Measurements from ENCODE around the gene CALCOCO1.

Gene CALCOCO1

DNA sequence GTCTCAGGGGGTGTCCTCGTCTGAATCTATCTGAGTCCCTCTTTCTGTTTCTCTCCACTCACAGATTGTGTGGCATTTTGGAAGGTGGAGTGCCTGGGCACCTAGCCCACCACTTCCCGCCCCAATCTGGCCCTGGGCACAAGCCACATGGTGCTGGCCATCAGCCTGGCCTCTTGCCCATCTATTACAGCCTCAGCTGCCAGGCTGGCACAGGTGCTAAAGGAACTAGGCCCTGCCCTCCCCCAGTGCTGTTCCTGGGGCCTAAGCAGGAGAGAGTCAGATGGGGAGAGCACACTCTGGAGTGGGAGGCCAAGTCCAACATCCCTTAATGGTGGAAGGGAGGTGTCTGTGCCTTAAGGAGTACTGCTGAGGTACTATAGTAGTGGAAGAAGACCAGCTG lies 8.3 kb upstream of the CALCOCO1 start:
- no peaks in the 10 kb centered on the region for H3K9me3 Mint-ChIP-seq
- DNase-seq = no peak
- no peaks in the 10 kb centered on the region for H3K36me3 Mint-ChIP-seq (ENCODE audit: low read depth)
- TF ChIP-seq CTCF (IDR thresholded peaks at IDR 0.05) = no peak
- H3K4me1 Mint-ChIP-seq = peaks cover 42% of the 10 kb centered on the region
- no peaks in the 10 kb centered on the region for H3K27me3 Mint-ChIP-seq (ENCODE audit: low read depth, poor library complexity)
- H3K4me3 Mint-ChIP-seq = no peak overlapping the region
- no peak overlapping the region for H3K27ac Mint-ChIP-seq

DNA sequence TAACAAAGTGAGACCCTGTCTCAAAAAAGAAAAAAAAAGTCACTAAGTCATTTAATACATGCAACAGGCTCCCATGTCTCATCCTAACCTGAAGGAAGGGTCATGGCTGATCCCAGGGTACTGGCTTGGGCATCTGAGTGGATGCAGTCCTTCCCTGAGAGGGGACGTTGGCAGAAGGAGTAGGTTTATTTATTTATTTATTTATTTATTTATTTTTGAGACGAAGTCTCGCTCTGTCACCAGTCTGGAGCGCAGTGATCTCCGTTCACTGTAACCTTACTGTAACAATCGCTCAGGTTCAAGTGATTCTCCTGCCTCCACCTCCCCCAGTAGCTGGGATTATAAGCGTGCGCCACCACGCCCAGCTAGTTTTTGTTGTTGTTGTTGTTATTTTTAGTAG lies 7.2 kb upstream of the CALCOCO1 start:
- TF ChIP-seq CTCF (IDR thresholded peaks at IDR 0.05) = no peak
- no peaks in the 10 kb centered on the region for H3K9me3 Mint-ChIP-seq
- DNase-seq = no peak
- H3K36me3 Mint-ChIP-seq (ENCODE audit: low read depth) = no peaks in the 10 kb centered on the region
- peaks cover 38% of the 10 kb centered on the region for H3K4me1 Mint-ChIP-seq
- peaks cover 8% of the 10 kb centered on the region for H3K27me3 Mint-ChIP-seq (ENCODE audit: low read depth, poor library complexity)
- no peak overlapping the region for H3K4me3 Mint-ChIP-seq
- no peak overlapping the region for H3K27ac Mint-ChIP-seq

- TF ChIP-seq CTCF (IDR thresholded peaks at IDR 0.05) = no peak
Observed at GRCh38 chr12:53733807-53734200, 6.6 kb upstream of the CALCOCO1 start.

GRCh38 chr12:53733051-53733806 lies 6.0 kb upstream of the CALCOCO1 start:
- no peak for DNase-seq
- Mint-ChIP-seq H3K4me1 (peaks cover 33% of the 10 kb centered on the region), H3K27me3 (ENCODE audit: low read depth, poor library complexity) (peaks cover 11% of the 10 kb centered on the region), H3K4me3 (no peak overlapping the region), H3K36me3 (ENCODE audit: low read depth) (no peaks in the 10 kb centered on the region), H3K9me3 (no peaks in the 10 kb centered on the region), H3K27ac (no peak overlapping the region)
- no peak for TF ChIP-seq CTCF (IDR thresholded peaks at IDR 0.05)

More at GRCh38 chr12:53733807-53734200, 6.6 kb upstream of the CALCOCO1 start:
- peaks cover 11% of the 10 kb centered on the region for H3K27me3 Mint-ChIP-seq (ENCODE audit: low read depth, poor library complexity)
- H3K36me3 Mint-ChIP-seq (ENCODE audit: low read depth) = no peaks in the 10 kb centered on the region
- DNase-seq = no peak
- peaks cover 32% of the 10 kb centered on the region for H3K4me1 Mint-ChIP-seq
- no peaks in the 10 kb centered on the region for H3K9me3 Mint-ChIP-seq
- H3K4me3 Mint-ChIP-seq = no peak overlapping the region
- H3K27ac Mint-ChIP-seq = no peak overlapping the region

GRCh38 chr12:53729644-53730043 lies 2.4 kb upstream of the CALCOCO1 start:
- Mint-ChIP-seq H3K9me3 (no peaks in the 10 kb centered on the region), H3K4me1 (peaks cover 32% of the 10 kb centered on the region), H3K4me3 (no peak overlapping the region), H3K27ac (no peak overlapping the region), H3K36me3 (ENCODE audit: low read depth) (peaks cover 2% of the 10 kb centered on the region), H3K27me3 (ENCODE audit: low read depth, poor library complexity) (peaks cover 23% of the 10 kb centered on the region)
- DNase-seq = no peak
- TF ChIP-seq CTCF (IDR thresholded peaks at IDR 0.05) = no peak

DNA sequence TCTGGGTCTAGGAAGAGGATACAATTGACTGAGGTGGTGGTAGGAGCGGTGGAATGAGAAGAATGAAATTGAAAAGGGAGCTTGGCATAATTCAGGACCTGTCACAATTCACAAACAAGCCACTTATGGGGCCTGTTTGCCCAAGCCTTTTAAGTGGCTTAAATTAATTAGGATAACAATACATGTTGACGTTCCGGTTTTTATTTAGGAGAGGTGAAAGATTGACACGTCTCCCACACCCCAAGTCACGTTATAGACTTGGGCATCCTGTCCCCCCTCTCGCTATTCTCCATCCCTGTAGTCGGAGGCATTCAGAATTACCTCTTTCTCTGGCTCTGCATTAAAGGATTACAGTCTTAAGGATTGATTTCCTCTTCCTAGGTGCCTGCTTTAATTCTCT lies 954 bp upstream of the CALCOCO1 start:
- DNase-seq = no peak
- no peak overlapping the region for H3K27ac Mint-ChIP-seq
- TF ChIP-seq CTCF (IDR thresholded peaks at IDR 0.05) = no peak

More for the DNA sequence above, 954 bp upstream of the CALCOCO1 start:
- peak overlapping the region; percentile 96 for H3K4me3 Mint-ChIP-seq
- H3K4me1 Mint-ChIP-seq = peaks cover 37% of the 10 kb centered on the region
- peaks cover 24% of the 10 kb centered on the region for H3K27me3 Mint-ChIP-seq (ENCODE audit: low read depth, poor library complexity)
- no peaks in the 10 kb centered on the region for H3K9me3 Mint-ChIP-seq
- H3K36me3 Mint-ChIP-seq (ENCODE audit: low read depth) = peaks cover 14% of the 10 kb centered on the region

Measured in nephron progenitor cell (in vitro differentiated cells).